Kidney glomerular epithelial cell (primary cell): ENCODE data around the gene SLC25A43.
"Not testable (repeated sequence)": the region's sequence is repeated elsewhere in the genome, so short reads cannot be mapped to it uniquely, and the experiment has no call there.

Source experiments
- DNase-seq: peaks from one replicate; lab custom pipeline; 2025; lab: John Stamatoyannopoulos, UW

Gene SLC25A43

GRCh38 chrX:119407681-119408080 is 8.5 kb downstream of the SLC25A43 start:
- no peak for DNase-seq

GRCh38 chrX:119410027-119410819 is 11.1 kb downstream of the SLC25A43 start:
- no peak for DNase-seq

- no peak for DNase-seq
Observed at GRCh38 chrX:119410854-119411253, 11.7 kb downstream of the SLC25A43 start.

- no peak for DNase-seq
Observed at GRCh38 chrX:119411959-119412358, 12.8 kb downstream of the SLC25A43 start.

GRCh38 chrX:119417376-119417775 is 18.2 kb downstream of the SLC25A43 start:
- no peak for DNase-seq

- DNase-seq = no peak
Observed at GRCh38 chrX:119417842-119418241, 18.7 kb downstream of the SLC25A43 start.

GRCh38 chrX:119419146-119419545 is 20.0 kb downstream of the SLC25A43 start:
- no peak for DNase-seq

GRCh38 chrX:119419898-119420297 is 20.8 kb downstream of the SLC25A43 start:
- no peak for DNase-seq

- no peak for DNase-seq
Observed at GRCh38 chrX:119421016-119421705, 22.0 kb downstream of the SLC25A43 start.

- DNase-seq = no peak
Observed at GRCh38 chrX:119423631-119424030, 24.5 kb downstream of the SLC25A43 start.

GRCh38 chrX:119424999-119425398 is 25.9 kb downstream of the SLC25A43 start:
- no peak for DNase-seq

- no peak for DNase-seq
Observed at GRCh38 chrX:119427024-119427794, 28.1 kb downstream of the SLC25A43 start.

GRCh38 chrX:119427795-119428185 is 28.7 kb downstream of the SLC25A43 start:
- no peak for DNase-seq

GRCh38 chrX:119429471-119429870 is 30.3 kb downstream of the SLC25A43 start:
- DNase-seq = no peak

- not testable (repeated sequence) for DNase-seq
Observed at GRCh38 chrX:119441295-119441694, 42.2 kb downstream of the SLC25A43 start.

GRCh38 chrX:119442286-119442685 is 43.1 kb downstream of the SLC25A43 start:
- DNase-seq = no peak

GRCh38 chrX:119453202-119453601 is 54.1 kb downstream of the SLC25A43 start:
- DNase-seq = no peak

GRCh38 chrX:119455264-119455663 is 56.1 kb downstream of the SLC25A43 start:
- DNase-seq = no peak

GRCh38 chrX:119459181-119459580 is 60.0 kb downstream of the SLC25A43 start:
- DNase-seq = no peak

- no peak for DNase-seq
Observed at GRCh38 chrX:119465555-119465954, 66.4 kb downstream of the SLC25A43 start.

- DNase-seq = no peak
Observed at GRCh38 chrX:119466970-119467369, 67.8 kb downstream of the SLC25A43 start.

- no peak for DNase-seq
Observed at GRCh38 chrX:119467433-119467832, 68.3 kb downstream of the SLC25A43 start.
